Stimulated activated effector memory CD8-positive, alpha-beta T cell treated with anti-CD3 and anti-CD28 coated beads, Interleukin-12 subunit alpha, Interleukin-12 subunit beta, amount 100 ng/mL, for 72 hours (primary cell): ENCODE results near the gene SUPT16H.
"Not testable (repeated sequence)": the region's sequence is repeated elsewhere in the genome, so short reads cannot be mapped to it uniquely, and the experiment has no call there.

Experiments
- ATAC-seq: fragments of 150-1000 bp; cut with Tn5 transposase; 2 replicates; pipeline ENCODE4 v1.10.0; 2021
- DNase-seq, 2 donors: peaks; one replicate each; pipeline ENCODE4 v3.0.0; 2021 to 2022; ENCODE audit warnings: low spot score in 2 of 2
- H3K27ac Mint-ChIP-seq: one replicate; pipeline ENCODE4 v1.8.0; 2022; ENCODE audit warnings: mild to moderate bottlenecking, mixed read lengths
- H3K36me3 Mint-ChIP-seq: one replicate; pipeline ENCODE4 v1.8.0; 2022; ENCODE audit warnings: mild to moderate bottlenecking, mixed read lengths
- H3K4me1 Mint-ChIP-seq: one replicate; pipeline ENCODE4 v1.8.0; 2022; ENCODE audit warnings: mixed read lengths
- H3K4me3 Mint-ChIP-seq: one replicate; pipeline ENCODE4 v1.8.0; 2022; ENCODE audit warnings: mild to moderate bottlenecking, mixed read lengths
- H3K9me3 Mint-ChIP-seq: one replicate; pipeline ENCODE4 v1.8.0; 2022; ENCODE audit warnings: mixed read lengths

Gene SUPT16H

GRCh38 chr14:21382886-21383847 lies 652 bp downstream of the SUPT16H start:
- peak overlapping the region; percentile 98 for H3K4me3 Mint-ChIP-seq
- peaks cover 100% of the 10 kb centered on the region for H3K36me3 Mint-ChIP-seq
- peaks cover 41% of the 10 kb centered on the region for H3K4me1 Mint-ChIP-seq
- peak; percentile 40 to 83 for DNase-seq
- ATAC-seq, result peak; percentile 69
- peak overlapping the region; percentile 100 for H3K27ac Mint-ChIP-seq
- H3K9me3 Mint-ChIP-seq, result no peaks in the 10 kb centered on the region

DNA sequence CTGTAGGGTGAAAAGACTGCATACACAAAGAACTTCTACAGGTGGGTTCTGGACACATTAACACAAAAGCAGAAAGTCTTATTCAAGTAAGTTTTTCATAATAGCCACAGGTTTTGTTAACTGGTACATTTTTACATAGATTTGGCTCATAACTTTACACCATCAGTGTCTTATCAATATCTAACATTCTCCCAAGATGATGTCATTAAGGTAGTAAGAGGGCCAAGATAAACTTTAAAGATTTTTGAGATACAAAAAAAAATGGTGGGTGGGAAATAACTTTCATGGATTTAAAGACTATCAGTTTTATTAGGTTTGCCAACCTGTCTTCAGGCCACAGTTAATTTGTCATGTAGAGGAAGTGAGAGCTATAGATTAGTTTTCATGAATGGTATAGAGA lies 1.7 kb downstream of the SUPT16H start:
- ATAC-seq, result no peak
- Mint-ChIP-seq H3K4me3 (peak overlapping the region; percentile 98), H3K9me3 (no peaks in the 10 kb centered on the region), H3K4me1 (peaks cover 44% of the 10 kb centered on the region), H3K27ac (peak overlapping the region; percentile 100), H3K36me3 (peaks cover 100% of the 10 kb centered on the region)
- no peak for DNase-seq

DNA sequence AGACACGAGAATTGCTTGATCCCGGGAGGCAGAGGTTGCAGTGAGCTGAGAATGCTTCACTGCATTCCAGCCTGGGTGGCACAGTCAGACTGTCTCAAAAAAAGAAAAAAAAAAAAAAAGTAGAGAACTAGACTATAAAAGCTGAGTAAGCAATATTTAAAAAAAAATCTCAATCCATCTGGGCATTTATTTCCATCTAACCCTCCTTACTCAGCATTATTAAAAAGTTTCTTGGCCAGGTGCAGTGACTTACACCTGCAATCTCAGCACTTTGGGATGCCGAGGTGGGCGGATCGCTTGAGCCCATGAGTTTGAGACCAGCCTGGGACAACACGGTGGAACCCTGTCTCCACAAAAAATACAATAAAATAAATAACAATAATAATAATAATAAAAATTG lies 4.5 kb downstream of the SUPT16H start:
- H3K4me1 Mint-ChIP-seq, result peaks cover 31% of the 10 kb centered on the region
- no peak overlapping the region for H3K27ac Mint-ChIP-seq
- H3K4me3 Mint-ChIP-seq, result no peak overlapping the region
- no peaks in the 10 kb centered on the region for H3K9me3 Mint-ChIP-seq
- H3K36me3 Mint-ChIP-seq, result peaks cover 100% of the 10 kb centered on the region
- DNase-seq, result no peak
- ATAC-seq, result no peak

GRCh38 chr14:21373980-21374379 lies 9.8 kb downstream of the SUPT16H start:
- Mint-ChIP-seq H3K36me3 (peaks cover 100% of the 10 kb centered on the region), H3K27ac (no peak overlapping the region), H3K9me3 (no peaks in the 10 kb centered on the region), H3K4me3 (no peak overlapping the region), H3K4me1 (peaks cover 11% of the 10 kb centered on the region)
- no peak for ATAC-seq
- no peak for DNase-seq

- DNase-seq, H3K9me3 Mint-ChIP-seq, H3K27ac Mint-ChIP-seq, ATAC-seq, H3K4me1 Mint-ChIP-seq, H3K4me3 Mint-ChIP-seq: not testable (repeated sequence)
- H3K36me3 Mint-ChIP-seq, result peaks cover 100% of the 10 kb centered on the region
Measured at GRCh38 chr14:21372814-21373213, 11.0 kb downstream of the SUPT16H start.

DNA sequence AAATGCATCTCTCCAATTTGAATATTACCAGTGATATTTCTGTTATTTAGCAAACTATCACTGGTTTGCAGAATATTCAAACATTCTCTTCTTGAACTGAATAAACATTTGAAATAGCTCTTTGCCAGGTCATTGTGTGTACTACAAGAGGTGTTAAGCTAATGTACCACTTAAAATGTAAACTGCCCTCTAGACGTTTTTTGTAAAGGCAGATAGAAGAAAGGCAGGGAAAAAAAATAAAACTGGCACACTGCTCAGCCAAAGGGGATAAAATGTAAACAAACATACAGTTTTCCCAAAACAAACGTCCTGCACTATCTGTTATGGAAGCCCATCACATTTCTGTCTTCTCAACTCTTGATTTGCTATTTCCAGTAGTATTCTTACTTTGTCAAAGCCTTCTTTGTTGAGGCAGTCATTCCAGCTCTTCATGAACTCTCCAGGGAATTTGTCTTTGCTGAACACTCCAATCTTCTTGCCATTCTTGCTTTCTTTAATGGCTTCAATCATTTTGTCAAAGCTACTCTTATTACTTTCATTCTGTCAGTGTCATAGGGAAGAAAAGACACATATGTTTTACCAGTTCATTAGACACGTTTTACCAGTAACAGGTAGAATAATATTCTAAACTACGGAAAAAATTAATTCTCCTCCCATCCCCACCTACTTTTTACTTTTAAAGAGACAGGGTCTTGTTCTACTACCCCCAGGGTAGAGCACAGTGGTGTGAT lies 13.7 kb downstream of the SUPT16H start:
- Mint-ChIP-seq H3K27ac (no peak overlapping the region), H3K4me3 (no peak overlapping the region), H3K36me3 (peaks cover 100% of the 10 kb centered on the region), H3K9me3 (no peaks in the 10 kb centered on the region), H3K4me1 (no peaks in the 10 kb centered on the region)
- no peak for ATAC-seq
- DNase-seq, result no peak

DNA sequence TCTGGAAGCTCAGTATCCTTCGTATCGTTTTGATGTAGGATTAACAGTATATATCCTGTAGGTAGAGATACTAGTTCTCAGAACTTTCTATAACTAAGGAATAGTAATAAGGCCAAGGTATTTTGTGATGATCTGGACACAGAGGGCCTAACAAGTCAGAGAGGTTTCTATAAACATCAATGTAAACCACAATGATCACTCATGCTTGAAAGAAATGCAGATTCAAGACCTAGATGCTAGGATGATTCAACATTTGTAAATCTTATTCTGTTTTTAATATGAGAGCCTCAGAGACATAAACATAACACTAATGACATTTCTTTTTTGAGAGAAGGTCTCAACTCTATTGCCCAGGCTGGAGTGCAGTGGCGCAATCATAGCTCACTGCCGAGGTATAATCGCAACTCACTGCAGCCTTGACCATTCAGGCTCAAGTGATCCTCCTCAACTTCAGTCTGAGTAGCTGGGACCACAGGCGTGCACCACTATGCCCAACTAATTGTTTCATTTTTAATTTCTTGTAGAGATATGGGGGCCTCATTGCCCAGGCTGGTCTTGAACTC lies 16.2 kb downstream of the SUPT16H start:
- DNase-seq, result no peak
- peak overlapping the region; percentile 17 for H3K27ac Mint-ChIP-seq

GRCh38 chr14:21356511-21356910 lies 27.3 kb downstream of the SUPT16H start:
- no peak overlapping the region for H3K4me3 Mint-ChIP-seq
- ATAC-seq (no peak), DNase-seq (no peak)
- no peaks in the 10 kb centered on the region for H3K9me3 Mint-ChIP-seq
- peaks cover 100% of the 10 kb centered on the region for H3K36me3 Mint-ChIP-seq
- H3K27ac Mint-ChIP-seq, result no peak overlapping the region
- H3K4me1 Mint-ChIP-seq, result no peaks in the 10 kb centered on the region

More for the DNA sequence above, 16.2 kb downstream of the SUPT16H start:
- H3K4me1 Mint-ChIP-seq, result no peaks in the 10 kb centered on the region
- no peaks in the 10 kb centered on the region for H3K9me3 Mint-ChIP-seq
- H3K36me3 Mint-ChIP-seq, result peaks cover 100% of the 10 kb centered on the region
- no peak for ATAC-seq
- no peak overlapping the region for H3K4me3 Mint-ChIP-seq

- H3K27ac Mint-ChIP-seq, result no peak overlapping the region
- no peak for ATAC-seq
- peaks cover 79% of the 10 kb centered on the region for H3K36me3 Mint-ChIP-seq
- H3K4me3 Mint-ChIP-seq, result no peak overlapping the region
- H3K4me1 Mint-ChIP-seq, result no peaks in the 10 kb centered on the region
- no peak for DNase-seq
- no peaks in the 10 kb centered on the region for H3K9me3 Mint-ChIP-seq
Measured at GRCh38 chr14:21352587-21352986, 31.2 kb downstream of the SUPT16H start.

DNA sequence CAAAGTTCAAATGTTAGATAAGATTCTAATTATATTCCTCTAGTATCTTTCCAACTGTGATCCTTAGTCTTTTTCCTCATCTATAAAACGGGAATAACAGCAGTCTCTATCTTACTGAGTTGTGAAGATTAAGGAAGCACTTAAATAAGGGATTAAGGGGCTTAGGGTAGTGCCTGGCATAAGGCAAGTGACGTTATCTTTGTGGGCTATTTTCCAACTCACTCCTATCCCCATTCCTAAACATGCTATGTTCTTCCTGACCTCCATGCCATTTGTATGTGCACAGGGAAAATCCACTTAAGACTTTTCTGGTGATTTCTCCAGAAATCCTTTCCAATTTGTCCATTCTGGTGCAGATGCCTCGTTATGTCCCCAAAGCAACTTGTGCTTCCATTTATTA lies 33.3 kb downstream of the SUPT16H start:
- Mint-ChIP-seq H3K9me3 (no peaks in the 10 kb centered on the region), H3K36me3 (peaks cover 58% of the 10 kb centered on the region), H3K4me3 (no peak overlapping the region), H3K27ac (peak overlapping the region; percentile 9), H3K4me1 (no peaks in the 10 kb centered on the region)
- ATAC-seq (no peak), DNase-seq (no peak)

DNA sequence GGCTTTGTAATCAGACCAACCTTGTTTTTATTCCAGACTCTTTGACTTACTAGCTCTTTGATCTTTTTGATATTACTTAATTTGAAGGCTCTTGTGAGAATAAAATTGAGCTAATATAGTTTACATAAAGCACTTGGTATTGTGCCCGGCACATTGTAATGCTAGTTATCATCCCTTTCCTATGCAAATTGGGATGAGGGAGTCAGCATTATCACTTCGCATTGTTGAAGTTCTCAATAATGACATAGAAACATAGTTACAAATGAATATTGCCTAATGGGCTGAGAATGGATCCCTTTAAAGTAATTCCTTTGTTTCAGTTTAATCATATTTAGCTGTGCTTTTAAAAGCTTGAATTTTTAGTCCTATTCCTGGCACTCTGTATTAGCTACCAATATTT lies 36.6 kb downstream of the SUPT16H start:
- Mint-ChIP-seq H3K9me3 (no peaks in the 10 kb centered on the region), H3K4me1 (no peaks in the 10 kb centered on the region), H3K27ac (no peak overlapping the region), H3K36me3 (peaks cover 25% of the 10 kb centered on the region), H3K4me3 (no peak overlapping the region)
- DNase-seq (no peak), ATAC-seq (no peak)

DNA sequence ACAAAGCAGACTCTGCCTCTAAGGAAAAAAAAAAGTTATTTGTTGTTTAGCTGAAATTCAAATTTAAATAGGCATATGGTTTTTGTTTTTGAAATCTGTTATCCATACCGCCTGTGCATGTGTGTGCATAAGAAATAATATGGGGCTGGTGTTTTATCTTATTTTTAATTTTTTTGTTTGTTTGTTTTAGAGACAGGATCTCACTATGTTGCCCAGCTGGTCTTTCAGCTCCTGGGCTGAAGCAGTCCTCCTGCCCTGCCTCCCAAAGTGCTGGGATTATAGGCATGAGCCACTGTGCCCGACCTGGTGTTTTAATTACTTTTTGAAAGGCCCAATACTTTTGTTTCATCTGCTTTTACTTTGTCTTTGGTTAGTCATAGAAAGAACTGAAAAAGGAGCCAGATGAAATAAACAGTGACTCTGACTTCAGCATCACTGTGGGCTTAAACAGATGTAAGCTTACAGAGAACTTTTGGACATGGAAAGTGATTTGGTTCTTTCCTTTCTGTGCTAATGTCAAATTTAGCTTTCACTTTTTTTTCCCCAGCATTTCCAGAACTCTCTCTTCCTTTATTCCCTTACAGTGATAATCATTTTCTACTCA lies 37.2 kb downstream of the SUPT16H start:
- Mint-ChIP-seq H3K36me3 (peaks cover 19% of the 10 kb centered on the region), H3K27ac (no peak overlapping the region), H3K4me3 (no peak overlapping the region), H3K9me3 (no peaks in the 10 kb centered on the region), H3K4me1 (no peaks in the 10 kb centered on the region)
- no peak for ATAC-seq
- no peak for DNase-seq

GRCh38 chr14:21343035-21343794 lies 40.6 kb downstream of the SUPT16H start:
- ATAC-seq, result no peak
- Mint-ChIP-seq H3K36me3 (no peaks in the 10 kb centered on the region), H3K27ac (no peak overlapping the region), H3K9me3 (no peaks in the 10 kb centered on the region), H3K4me1 (no peaks in the 10 kb centered on the region), H3K4me3 (no peak overlapping the region)
- DNase-seq, result no peak

DNA sequence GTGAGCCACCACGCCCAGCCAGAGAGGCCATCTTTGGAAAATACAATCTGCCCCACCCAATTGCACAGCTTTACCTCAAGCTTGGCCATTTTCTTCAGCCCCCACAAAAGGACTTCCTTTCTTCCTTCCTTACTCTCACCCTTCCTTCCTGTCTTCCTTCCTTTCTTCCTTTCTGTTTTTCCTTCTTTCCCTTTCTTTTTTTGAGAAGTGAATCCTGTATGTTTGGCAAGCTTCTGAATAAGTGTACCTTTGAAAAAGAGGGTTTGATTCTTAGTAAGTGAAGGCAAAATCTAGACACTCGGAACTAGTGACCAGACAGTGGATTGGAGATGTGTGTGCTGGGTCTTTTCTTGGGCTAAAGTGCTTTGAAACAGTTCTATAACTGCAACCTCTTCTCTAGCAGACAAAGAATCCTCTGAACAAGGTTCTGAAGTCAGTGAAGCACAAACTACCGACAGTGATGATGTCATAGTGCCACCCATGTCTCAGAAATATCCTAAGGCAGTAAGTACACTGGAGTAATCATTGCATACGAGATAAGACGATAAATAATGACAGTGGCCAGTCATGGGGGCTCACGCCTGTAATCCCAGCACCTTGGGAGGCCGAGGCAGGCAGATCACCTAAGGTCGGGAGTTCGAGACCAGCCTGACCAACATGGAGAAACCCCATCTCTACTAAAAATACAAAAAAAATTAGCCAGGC lies 49.5 kb downstream of the SUPT16H start:
- no peak overlapping the region for H3K27ac Mint-ChIP-seq
- H3K9me3 Mint-ChIP-seq, result no peaks in the 10 kb centered on the region
- no peak overlapping the region for H3K4me3 Mint-ChIP-seq
- no peaks in the 10 kb centered on the region for H3K36me3 Mint-ChIP-seq
- no peak for ATAC-seq
- no peak for DNase-seq
- H3K4me1 Mint-ChIP-seq, result no peaks in the 10 kb centered on the region
